NK-92 treated with Interleukin-12 subunit alpha and Interleukin-12 subunit beta, amount 100 ng/mL, for 24 hours (cell line): ENCODE measurements around the gene DIP2C.
"Not testable (repeated sequence)": the region's sequence is repeated elsewhere in the genome, so short reads cannot be mapped to it uniquely, and the experiment has no call there.

ENCODE experiments used
- DNase-seq: peaks from one replicate; lab custom pipeline; 2025; lab: John Stamatoyannopoulos, UW

DIP2C gene

DNA sequence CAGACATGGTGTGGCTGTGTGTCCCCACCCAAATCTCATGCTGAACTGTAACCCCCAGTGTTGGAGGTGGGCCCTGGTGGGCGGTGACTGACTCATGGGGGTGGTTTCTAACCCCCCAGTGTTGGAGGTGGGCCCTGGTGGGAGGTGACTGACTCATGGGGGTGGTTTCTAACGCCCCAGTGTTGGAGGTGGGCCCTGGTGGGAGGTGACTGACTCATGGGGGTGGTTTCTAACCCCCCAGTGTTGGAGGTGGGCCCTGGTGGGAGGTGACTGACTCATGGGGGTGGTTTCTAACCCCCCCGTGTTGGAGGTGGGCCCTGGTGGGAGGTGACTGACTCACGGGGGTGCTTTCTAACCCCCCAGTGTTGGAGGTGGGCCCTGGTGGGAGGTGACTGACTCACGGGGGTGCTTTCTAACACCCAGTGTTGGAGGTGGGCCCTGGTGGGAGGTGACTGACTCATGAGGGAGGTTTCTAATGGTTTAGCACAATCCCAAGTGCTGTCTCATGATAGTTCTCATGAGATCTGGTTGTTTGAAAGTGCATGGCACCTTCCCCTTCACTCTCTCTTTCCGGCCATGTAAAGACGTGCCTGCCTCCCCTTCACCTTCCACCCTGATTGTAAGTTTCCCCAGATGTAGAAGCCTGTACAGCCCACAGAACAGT is 78.7 kb downstream of the DIP2C start:
- not testable (repeated sequence) for DNase-seq

DNA sequence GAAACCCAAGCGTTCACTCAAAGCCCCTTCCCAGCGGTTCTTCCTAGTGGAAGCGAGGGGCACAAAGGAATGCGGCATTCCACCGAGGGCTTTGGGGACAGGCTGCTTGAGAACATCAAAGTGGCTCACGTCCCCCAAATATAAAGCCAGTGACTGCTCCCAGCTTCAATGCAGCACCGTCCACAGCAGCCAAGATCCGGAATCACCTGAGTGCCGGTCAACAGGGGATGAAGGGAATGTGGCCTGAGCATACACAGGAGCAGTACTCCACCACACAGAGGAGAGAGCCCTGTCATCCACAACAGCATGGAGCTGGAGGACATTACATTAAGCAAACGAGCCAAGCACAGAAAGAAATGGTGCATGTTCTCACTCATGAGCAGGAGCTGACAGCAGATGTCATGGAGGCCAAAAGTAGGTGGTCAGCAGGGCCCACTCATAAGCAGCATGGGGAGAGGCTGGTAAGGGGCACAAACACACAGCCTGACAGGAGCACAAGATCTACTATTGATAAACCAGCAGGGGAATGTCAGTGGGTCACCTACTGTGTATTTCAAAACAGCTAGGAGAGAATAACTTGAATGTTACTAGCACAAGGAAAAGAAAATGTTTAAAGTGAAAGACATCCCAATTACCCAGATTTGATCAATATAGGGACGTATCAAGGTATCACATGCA is 79.5 kb downstream of the DIP2C start:
- DNase-seq: no peak

DNA sequence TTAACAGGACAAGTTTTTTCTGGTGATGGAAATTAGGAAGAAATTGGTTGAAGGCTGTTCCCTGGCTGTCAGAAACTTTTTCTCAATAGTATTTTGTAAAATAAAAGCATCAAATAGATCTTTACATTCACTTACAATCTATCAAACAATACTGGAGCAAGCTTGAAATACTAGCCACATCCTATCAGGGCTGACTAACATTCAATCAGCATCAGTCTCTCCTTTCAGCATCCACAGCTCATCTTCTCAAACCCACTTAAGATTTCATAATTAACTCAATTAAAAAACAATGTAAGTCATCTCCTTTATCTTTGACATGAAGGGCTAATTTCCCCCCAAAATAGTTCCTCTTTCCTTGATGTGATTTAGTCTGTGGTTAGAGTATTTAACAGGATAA is 80.2 kb downstream of the DIP2C start:
- DNase-seq: no peak

DNA sequence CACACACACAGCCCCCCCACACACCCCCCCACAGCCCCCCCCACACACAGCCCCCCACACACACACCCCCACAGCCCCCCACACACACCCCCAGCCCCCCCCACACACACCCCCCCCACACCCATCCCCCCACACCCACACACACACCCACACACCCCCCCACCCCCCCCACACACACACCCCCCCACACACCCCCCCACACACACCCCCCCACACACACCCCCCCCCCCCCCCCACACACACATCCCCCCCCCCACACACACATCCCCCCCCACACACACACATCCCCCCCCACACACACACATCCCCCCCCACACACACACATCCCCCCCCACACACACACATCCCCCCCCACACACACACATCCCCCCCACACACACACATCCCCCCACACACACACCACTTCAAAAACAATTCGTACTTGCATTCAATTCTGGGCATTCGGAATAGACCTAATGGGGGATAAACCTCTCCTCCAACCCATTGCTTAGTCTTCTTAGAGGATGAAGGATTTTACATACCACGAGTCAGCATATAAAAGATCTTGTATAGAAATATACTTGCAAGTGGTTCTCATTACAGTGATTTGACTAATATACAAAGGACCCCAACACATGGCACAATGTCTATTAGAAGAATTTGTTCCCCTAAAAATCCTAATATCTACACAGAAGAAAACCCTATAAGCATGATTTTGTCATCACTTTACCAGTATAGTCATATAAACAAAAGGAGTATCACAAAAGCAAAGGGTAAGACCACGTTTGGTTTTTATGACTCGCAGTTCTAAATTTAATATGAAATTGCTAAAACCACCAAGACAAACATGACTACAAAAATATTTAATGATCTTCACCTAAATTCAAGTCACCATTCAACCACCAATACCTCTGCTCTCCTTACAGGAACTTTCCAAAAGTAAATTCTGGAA is 80.9 kb downstream of the DIP2C start:
- DNase-seq: no peak

DNA sequence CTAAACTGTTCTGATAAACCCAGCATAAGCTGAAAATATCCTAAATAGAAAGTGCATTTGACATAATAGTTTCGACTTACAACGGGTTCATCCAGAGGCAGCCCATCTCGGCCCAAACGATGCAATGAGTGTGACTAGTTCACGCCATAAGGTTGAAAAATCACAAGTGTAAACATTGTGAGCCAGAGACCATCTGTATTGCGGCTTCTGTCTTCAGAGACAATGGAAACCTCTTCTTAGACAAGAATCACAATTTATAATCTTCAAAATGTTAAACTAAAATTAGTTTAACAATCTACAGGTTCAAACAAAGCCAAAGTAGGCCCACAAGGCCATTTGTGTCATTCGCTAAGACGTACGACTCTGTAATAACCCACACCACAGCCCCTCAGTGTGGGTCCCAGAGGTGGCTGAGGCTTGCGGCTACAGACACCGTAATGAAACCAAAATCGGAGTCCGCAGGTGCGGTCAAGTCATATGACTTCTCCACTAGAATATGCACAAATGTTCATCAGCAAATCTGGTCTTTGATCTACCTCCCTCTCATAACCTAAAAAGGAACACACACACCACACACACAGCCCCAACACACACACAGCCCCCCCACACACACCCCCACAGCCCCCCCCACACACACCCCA is 81.8 kb downstream of the DIP2C start:
- DNase-seq: no peak

DNA sequence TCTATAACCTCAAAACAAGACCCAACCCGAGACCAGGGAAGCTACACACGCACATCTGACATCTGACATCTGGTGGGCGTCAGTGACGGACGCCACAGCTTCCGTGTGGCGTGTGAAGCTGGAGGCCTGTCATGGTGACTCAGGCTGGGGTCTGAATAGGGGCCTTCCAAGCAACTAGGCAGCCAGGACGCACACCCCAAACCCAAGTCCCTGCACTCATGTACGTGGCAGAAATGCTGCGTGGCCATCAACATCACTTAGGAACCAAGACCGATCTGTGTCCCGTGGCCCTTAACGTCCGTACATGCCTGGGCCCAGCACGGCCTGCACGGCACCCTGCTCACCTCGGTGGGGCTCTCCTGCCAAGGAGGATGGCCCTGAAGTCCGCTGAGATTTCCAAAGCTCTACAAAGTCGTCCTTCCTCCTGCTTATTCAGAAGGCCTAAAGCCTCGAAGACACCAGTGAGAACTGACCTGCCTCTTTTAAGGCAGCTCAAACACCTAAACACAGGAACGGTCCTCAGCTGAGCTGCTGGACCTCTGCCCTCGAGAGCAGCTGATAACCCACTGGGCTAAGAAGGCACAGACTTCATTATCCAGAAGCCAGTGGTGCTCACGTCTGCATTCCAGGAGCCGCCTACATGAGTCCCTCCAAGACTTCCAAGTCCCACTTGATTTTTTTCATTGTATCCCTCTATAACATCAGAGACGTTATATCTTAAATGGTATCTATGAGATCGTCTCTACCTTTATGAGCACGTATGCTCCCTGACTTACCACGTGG is 82.5 kb downstream of the DIP2C start:
- DNase-seq: no peak

DNA sequence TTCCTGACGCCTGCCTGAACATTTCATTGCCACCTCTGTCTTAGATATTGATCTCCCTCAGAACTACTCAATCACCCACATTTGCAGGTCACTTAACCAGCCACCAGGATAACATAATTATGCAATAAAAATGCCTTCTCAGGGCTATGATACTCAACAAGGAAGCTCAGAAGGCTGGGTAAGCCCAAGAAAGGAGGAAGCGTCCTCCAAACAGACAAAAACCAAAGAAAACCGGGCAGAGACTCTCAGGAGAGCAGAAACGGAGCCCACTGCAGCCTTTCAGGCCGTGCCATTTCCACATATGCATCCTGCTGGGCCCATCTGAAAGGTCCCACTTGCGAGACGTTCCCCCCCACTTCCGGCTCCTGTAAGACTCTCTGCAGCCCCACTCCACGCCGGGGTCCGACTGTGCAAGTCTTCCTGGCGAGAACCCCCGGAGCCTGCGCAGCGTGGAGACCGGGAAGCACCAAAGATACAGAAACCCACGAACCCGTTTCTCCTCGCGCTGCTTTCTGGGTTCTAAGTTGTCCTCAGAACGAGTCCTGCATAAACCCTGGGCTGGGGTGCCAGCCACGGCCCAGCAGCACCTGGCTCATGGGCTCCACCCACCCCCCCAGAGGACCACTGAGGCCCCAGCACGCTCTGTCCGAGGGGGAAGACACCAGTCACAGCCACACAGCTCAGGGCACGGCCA is 83.7 kb downstream of the DIP2C start:
- DNase-seq: no peak

DNA sequence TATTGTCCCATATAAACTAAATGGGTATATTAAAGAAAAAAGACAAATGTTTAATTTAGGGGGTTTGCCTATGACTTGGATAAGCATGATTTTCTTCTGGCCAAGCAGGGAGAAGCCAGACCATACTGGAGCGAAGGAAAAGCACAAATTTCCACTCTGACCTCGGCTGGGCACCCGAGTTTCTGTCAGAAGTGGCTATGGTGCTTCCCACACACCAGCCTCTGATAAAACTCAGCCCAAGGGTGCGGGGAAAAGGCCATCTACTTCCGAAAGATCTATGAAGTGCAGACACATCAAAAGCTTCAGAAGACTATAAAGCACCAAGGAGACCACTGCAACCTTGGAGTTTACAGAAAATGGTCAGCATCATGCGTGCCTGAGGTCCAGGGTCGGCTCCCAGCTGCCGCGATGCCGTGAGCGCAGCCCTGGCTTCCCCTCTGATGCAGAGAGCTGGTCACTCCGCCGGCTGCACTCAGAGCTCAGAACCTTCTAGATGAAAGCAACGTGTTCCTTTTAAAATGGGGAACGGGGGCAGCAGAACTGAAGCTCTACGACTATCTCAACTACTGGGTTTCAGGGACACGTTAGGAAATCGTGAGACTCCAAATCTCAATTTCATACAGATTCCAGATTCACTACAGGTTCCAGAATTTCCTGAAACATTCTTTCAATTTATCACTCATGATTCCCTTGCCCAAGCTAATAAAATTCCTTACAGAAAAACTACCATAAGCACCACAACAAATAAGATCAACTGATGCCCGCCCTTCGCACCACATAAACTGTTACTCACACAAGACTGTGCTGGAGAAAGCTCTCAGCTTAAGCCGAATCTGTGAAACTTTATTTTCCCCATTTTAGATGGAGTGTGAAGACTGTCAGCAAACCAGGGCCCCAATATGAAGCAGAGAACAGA is 84.5 kb downstream of the DIP2C start:
- DNase-seq: no peak

DNA sequence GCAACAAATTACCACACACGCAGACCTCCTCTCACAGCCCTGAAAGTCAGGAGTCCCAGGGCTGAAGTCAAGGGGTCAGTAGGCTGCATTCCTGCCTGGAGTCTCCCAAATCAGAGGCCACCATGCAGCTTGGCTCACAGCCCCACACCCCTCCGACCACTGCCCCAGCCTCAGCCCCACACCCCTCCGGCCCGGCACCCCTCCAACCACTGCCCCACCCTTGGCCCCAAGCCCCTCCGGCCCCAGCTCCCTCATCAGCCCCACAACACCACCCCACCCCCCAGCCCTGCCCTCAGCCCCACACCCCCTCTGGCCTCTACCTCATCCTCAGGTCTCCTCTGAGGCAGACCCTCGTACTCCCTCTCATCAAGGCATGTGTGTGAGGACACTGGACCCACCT is 85.7 kb downstream of the DIP2C start:
- DNase-seq: no peak

DNA sequence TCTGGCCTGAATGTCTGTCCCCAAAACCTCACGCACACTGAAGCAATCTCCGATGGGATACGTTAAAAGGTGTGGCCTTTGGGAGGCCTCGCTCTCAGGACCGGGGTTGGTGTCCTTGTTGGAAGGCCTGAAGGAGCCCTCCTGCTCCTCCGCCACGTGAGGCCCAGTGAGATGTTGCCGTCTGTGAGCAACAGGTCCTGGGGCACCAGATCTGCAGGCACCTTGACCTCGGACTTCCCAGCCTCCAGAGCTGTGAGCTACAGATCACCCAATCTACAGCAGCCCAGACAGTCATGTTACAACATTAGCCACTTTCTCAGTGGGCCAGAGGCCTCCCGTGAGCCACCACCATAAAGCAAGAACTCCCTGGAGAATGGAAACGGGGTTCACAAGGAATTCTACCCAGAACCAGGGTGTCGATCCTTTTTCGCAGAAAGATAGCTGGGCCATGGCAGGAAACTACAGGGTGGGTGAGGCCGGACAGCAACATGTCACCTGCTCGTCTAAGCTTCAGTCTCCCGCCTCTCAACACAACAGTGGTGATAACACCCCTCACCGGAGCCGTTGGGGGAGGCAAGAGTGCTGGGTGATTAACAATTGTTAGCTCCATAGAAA is 87.0 kb downstream of the DIP2C start:
- no peak for DNase-seq

DNA sequence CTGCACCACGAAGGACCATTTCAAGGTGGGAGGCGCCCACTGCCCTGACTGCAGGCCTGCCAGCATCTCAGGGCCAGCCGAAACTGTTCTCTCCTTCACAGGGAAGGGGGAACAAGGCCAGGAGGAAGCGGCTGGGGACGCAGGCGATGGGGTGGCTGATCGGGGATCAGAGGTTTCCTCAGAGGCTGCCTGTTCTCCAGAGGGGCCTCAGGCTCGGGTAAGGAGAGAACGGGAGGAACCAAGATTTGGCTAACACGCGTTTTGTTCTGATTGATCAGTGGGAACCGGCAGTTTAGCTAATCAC is 87.9 kb downstream of the DIP2C start:
- DNase-seq: no peak

DNA sequence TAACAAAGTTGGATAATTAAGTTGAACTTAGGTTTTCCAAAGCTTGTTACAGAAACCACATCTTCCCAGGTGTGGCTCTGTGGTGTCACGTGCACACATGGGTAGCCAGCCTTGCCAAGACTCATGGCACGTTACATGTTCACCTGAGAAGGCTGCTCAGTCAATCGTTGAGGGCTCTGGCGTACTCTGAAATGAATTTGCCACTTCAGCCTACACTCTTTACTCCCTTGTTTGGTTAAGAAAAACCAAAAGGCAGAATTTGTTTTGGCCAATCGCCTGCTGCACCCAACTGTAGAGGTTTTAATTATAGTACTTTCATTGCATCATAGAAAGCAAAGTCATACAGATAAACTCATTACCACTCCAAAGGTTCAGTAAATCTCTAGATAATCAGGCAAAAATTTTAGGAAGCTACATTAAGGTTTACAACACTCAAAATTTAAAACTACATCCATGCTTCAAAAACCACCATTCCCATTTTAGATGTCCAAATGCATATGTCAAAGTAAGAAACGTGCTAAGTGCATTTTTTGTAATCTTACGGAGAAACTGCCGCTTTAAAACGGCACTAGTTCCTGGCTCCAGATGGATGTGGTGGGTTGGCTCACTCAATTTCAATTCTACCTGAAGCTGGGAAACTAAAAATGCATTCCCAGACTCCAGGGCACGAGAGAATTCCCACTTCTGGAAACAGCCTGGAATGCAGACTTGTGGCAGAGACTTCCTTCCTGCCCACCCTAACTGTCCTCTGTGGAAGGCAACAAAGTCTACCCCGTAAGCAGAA is 88.4 kb downstream of the DIP2C start:
- DNase-seq: no peak

DNA sequence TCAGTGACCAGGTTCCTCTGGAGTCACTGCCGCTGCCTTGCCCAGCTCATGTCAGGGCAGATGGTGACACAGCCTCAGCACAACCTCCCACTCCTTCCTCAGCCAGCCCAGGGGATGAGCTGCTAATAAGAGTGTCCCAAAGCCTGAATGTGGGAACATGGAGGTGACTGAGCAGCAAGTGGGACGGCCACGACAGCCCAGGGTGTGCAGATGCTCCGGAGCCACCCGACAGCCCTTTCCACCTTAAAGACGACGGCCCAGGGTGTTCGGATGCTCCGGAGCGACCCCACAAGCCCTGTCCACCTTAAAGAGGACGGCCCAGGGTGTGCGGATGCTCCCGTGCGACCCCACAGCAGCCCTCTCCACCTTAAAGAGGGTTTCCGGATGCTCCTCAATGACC is 89.2 kb downstream of the DIP2C start:
- no peak for DNase-seq

DNA sequence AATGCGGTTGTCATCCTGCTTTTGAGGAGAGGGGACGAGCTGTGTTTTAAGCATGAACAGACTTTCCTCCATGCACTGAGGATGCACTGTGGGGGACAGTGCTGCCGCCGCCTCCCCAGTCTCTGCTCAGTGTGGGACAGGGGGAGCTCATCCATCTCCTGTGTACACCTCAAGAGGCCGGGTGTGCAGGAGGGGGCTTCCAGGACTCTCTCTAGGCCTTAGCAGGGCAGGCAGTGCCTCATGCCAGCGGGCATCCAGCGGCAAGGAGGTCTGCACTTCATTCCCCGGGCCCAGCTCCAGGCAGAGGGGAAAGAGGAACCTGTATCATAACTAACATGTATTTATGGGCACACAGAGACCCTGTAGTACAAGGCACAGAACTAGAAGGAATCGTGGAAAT is 89.7 kb downstream of the DIP2C start:
- DNase-seq: no peak

DNA sequence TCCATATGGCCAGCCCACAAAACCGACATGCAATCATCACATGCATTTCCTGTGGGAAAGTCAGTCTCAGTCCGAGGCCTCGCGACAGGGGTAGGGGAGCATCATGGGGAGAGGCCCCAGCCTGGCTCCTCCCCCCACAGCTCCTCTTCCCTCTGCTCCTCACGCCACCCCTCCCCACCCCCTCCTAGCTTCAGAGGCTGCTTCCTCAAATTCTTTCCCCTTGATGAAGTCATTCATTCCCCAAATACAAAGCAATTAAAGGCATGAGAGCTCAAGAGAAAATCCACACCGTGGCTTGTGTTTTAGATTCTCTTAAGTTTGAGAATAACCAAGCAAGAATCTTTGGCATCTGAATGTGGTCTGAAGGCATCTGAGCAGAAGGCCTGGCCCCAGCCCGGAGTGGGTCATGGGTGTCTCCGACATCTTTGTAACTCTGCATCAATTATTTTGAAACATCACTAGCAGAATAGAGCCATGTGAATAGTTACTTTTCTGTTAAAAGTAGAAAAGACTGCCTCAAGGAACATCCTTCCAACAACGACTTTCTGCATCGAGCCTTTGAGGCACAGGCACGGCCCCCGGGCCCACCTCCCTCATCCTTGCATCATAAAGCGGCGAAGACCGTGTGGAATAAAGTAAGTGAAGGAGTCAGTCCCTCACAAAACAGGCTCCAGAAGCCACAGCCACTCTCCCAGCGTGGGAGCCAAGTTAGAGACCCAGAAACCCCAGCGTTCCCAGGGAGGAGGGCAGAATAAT is 90.9 kb downstream of the DIP2C start:
- DNase-seq: no peak

DNA sequence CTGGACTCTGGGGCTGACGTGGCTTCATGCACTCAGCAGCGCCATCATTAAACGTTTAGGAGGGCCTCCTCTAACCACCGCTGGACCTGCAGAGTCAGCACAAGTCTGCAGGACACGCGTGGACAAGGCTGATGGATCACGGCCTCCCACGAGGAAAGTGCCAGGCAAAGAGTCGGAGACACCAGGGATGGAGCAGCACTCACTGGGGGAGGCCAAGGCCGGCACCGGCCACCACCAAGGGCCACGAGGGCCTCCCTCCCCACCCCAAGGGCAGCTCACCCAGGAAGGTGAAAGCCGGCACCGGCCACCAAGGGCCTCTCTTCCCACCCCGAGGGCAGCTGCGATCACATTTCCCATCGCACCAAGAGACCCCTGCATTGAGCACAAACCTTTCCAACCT is 91.5 kb downstream of the DIP2C start:
- no peak for DNase-seq

DNA sequence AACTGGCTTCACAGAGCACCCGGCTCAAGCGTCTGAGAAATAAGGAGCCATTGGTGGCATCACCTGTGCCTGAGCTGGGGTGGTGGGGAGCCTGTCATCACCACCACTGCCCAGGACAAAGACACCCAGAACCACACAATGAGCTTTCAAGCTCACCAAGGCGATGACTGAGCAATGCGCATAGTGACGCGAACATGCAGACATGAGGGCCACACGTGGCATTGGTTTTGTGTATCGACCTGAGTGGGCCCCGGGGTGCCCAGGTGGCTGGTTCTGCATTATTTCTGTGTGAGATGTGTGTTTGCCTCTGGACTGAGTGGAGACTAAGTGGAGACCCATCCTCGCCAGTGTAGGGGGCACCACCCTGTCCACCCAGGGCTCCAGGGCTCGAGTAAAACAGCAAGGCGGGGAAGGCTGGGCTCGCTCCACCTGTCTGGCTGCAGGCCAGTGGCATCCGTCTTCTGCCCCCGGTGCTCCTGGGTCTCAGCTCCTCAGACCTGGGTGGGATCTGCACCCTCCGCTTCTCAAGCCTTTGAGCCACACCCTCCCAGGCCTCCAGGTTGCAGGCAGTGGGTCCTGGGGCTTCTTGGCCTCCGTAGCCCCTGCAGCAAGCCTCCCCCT is 92.6 kb downstream of the DIP2C start:
- no peak for DNase-seq

DNA sequence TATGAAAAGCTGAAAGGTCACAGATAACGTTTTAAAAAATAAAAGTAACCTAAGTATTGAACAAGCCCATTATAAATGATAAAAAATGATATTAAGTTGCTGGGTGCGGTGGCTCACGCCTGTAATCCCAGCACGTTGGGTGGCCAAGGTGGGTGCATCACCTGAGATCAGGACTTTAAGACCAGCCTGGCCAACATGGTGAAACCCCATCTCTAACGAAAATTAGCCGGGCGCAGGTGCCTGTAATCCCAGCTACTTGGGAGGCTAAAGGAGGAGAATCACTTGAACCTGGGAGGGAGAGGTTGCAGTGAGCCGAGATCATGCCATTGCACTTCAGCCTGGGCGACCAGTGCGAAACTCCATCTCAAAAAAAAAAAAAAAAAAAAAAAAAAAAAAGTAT is 93.3 kb downstream of the DIP2C start:
- not testable (repeated sequence) for DNase-seq
